Chondrocyte (in vitro differentiated cells): ENCODE data around the gene TNFAIP8L2. TPM values are rescaled to one million over a fixed set of nuclear protein-coding genes. Genes with fewer than 3 reads are reported as not detected.

Experiments
- DNase-seq: peaks from one replicate; pipeline ENCODE4 v3.0.0; 2021; ENCODE audit warnings: mixed read lengths, low spot score
- H3K27ac Mint-ChIP-seq: one replicate; pipeline ENCODE4 v1.8.0; 2021; ENCODE audit warnings: mild to moderate bottlenecking, moderate library complexity, mixed read lengths; ENCODE audit not compliant: unreplicated experiment
- H3K27me3 Mint-ChIP-seq: 2 replicates; pipeline ENCODE4 v1.8.0; 2021; ENCODE audit warnings: low read depth, mixed read lengths
- H3K36me3 Mint-ChIP-seq: 2 replicates; pipeline ENCODE4 v1.8.0; 2021; ENCODE audit warnings: low read depth, mixed read lengths
- H3K4me1 Mint-ChIP-seq: 2 replicates; pipeline ENCODE4 v1.8.0; 2021; ENCODE audit warnings: low read depth, mild to moderate bottlenecking, mixed read lengths
- H3K4me3 Mint-ChIP-seq: one replicate; pipeline ENCODE4 v1.8.0; 2021; ENCODE audit warnings: mild to moderate bottlenecking, moderate library complexity, mixed read lengths; ENCODE audit not compliant: unreplicated experiment
- H3K9me3 Mint-ChIP-seq: 2 replicates; pipeline ENCODE4 v1.8.0; 2021; ENCODE audit warnings: low read depth, mixed read lengths
- CTCF ChIP-seq: fragments of 200-600 bp; sonication (generic); IDR thresholded peaks from 2 replicates; pipeline ENCODE4 v1.5.0; 2021; ENCODE audit warnings: antibody characterized with exemption, mild to moderate bottlenecking, moderate library complexity
- total RNA-seq: library from RNA; stranded (reverse); gene quantifications from 3 replicates; pipeline ENCODE4 v1.2.1, GENCODE V29; 2021

Gene TNFAIP8L2
- total RNA-seq, 1 donor from 2014 or later: not detected

- H3K27me3 Mint-ChIP-seq: peaks cover 13% of the 10 kb centered on the region
- H3K4me1 Mint-ChIP-seq: peaks cover 14% of the 10 kb centered on the region
- H3K36me3 Mint-ChIP-seq: peaks cover 2% of the 10 kb centered on the region
- TF ChIP-seq CTCF: no peak
- no peak overlapping the region for H3K4me3 Mint-ChIP-seq
- H3K9me3 Mint-ChIP-seq: no peaks in the 10 kb centered on the region
- DNase-seq: no peak
- no peak overlapping the region for H3K27ac Mint-ChIP-seq
Observed at GRCh38 chr1:151128800-151129199, 27.6 kb upstream of the TNFAIP8L2 start.

GRCh38 chr1:151130987-151131586, 25.4 kb upstream of the TNFAIP8L2 start:
- no peak for TF ChIP-seq CTCF
- H3K9me3 Mint-ChIP-seq: no peaks in the 10 kb centered on the region
- peaks cover 10% of the 10 kb centered on the region for H3K4me1 Mint-ChIP-seq
- H3K4me3 Mint-ChIP-seq: peak overlapping the region; percentile 68
- peaks cover 13% of the 10 kb centered on the region for H3K27me3 Mint-ChIP-seq
- H3K27ac Mint-ChIP-seq: no peak overlapping the region
- H3K36me3 Mint-ChIP-seq: peaks cover 2% of the 10 kb centered on the region
- peak; percentile 82 for DNase-seq

GRCh38 chr1:151131701-151132334, 24.6 kb upstream of the TNFAIP8L2 start:
- no peak for TF ChIP-seq CTCF
- peaks cover 7% of the 10 kb centered on the region for H3K36me3 Mint-ChIP-seq
- peak; percentile 80 for DNase-seq
- peaks cover 13% of the 10 kb centered on the region for H3K27me3 Mint-ChIP-seq
- peak overlapping the region; percentile 68 for H3K4me3 Mint-ChIP-seq
- H3K9me3 Mint-ChIP-seq: no peaks in the 10 kb centered on the region
- peaks cover 10% of the 10 kb centered on the region for H3K4me1 Mint-ChIP-seq
- H3K27ac Mint-ChIP-seq: peak overlapping the region; percentile 17

- peaks cover 8% of the 10 kb centered on the region for H3K36me3 Mint-ChIP-seq
- H3K27ac Mint-ChIP-seq: no peak overlapping the region
- peaks cover 10% of the 10 kb centered on the region for H3K4me1 Mint-ChIP-seq
- DNase-seq: peak; percentile 75
- no peaks in the 10 kb centered on the region for H3K9me3 Mint-ChIP-seq
- peak overlapping the region; percentile 68 for H3K4me3 Mint-ChIP-seq
- peaks cover 13% of the 10 kb centered on the region for H3K27me3 Mint-ChIP-seq
- TF ChIP-seq CTCF: no peak
Observed at GRCh38 chr1:151132335-151133017, 24.0 kb upstream of the TNFAIP8L2 start.

GRCh38 chr1:151133018-151133806, 23.2 kb upstream of the TNFAIP8L2 start:
- TF ChIP-seq CTCF: no peak
- H3K9me3 Mint-ChIP-seq: no peaks in the 10 kb centered on the region
- peaks cover 10% of the 10 kb centered on the region for H3K4me1 Mint-ChIP-seq
- peak; percentile 92 for DNase-seq
- H3K36me3 Mint-ChIP-seq: peaks cover 8% of the 10 kb centered on the region
- H3K27ac Mint-ChIP-seq: no peak overlapping the region
- H3K4me3 Mint-ChIP-seq: no peak overlapping the region
- H3K27me3 Mint-ChIP-seq: peaks cover 13% of the 10 kb centered on the region
